BE2C (cell line): ENCODE measurements around the gene COX4I2.

ENCODE experiments used
- DNase-seq: peaks from one replicate; pipeline ENCODE4 v3.0.0-alpha.2; 2020
- H3K27me3 ChIP-seq: fragments of 250-450 bp; sonication (Bioruptor Pico); 2 replicates; pipeline ENCODE4 v1.5.1; 2020; ENCODE audit warnings: mild to moderate bottlenecking
- H3K36me3 ChIP-seq: fragments of 250-450 bp; sonication (Bioruptor Pico); 2 replicates; pipeline ENCODE4 v1.5.1; 2020; ENCODE audit warnings: mild to moderate bottlenecking
- H3K4me1 ChIP-seq: fragments of 250-450 bp; sonication (Bioruptor Pico); 2 replicates; pipeline ENCODE4 v1.5.1; 2020
- H3K4me3 ChIP-seq: 2 replicates; pipeline ENCODE4 v1.5.1; 2011; ENCODE audit warnings: low read depth, low read length
- H3K9me3 ChIP-seq: fragments of 250-450 bp; sonication (Bioruptor Pico); 2 replicates; pipeline ENCODE4 v1.5.1; 2020
- TF ChIP-seq, protein P1 (sequence below): IDR thresholded peaks from 2 replicates; pipeline ENCODE4 v1.5.1; 2012; ENCODE audit warnings: mild to moderate bottlenecking, low read depth, low read length

COX4I2 gene

DNA sequence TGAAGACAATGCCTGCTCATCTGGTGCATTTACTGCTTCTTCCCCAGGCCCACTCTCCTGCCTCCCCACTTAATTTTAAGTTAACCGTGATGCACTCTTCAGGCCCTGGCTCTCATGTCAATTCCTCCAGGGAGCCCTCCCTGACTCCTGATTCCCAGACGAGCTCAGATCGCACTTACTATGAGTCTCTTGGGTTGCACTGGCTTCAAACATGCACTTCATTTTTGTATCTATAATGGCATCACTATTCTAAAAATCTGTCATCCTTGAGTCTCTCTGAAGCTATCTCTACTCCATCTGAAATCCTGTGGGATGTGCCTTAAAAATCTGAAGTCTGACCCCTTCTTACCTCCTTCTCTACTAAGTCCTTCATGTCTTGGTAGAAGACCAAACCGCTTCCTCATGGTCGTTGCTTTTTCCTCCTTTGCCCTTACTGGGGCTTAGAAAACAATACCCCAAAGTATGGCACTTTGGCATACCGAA lies 24.7 kb downstream of the COX4I2 start:
- no peak overlapping the region for H3K4me3 ChIP-seq

DNA sequence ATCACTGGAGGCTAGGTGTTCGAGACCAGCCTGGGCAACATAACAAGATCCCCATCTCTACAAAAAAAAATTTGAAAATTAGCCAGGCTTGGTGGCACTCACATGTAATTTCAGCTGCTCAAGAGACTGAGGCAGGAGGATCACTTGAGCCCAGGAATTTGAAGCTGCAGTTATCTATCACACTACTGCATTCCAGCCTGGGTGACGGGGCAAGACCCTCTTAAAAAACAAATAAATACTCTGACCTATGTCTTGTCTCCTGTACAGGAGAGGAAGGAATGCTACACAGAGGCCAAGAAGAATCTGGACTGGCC lies 25.8 kb downstream of the COX4I2 start:
- H3K4me3 ChIP-seq, result no peak overlapping the region
- no peaks in the 10 kb centered on the region; the same call in 1 of the 2 replicates for H3K36me3 ChIP-seq
- DNase-seq, result no peak
- no peaks in the 10 kb centered on the region for H3K9me3 ChIP-seq
- H3K4me1 ChIP-seq, result no peaks in the 10 kb centered on the region
- H3K27me3 ChIP-seq, result no peaks in the 10 kb centered on the region
- TF ChIP-seq, protein P1, sequence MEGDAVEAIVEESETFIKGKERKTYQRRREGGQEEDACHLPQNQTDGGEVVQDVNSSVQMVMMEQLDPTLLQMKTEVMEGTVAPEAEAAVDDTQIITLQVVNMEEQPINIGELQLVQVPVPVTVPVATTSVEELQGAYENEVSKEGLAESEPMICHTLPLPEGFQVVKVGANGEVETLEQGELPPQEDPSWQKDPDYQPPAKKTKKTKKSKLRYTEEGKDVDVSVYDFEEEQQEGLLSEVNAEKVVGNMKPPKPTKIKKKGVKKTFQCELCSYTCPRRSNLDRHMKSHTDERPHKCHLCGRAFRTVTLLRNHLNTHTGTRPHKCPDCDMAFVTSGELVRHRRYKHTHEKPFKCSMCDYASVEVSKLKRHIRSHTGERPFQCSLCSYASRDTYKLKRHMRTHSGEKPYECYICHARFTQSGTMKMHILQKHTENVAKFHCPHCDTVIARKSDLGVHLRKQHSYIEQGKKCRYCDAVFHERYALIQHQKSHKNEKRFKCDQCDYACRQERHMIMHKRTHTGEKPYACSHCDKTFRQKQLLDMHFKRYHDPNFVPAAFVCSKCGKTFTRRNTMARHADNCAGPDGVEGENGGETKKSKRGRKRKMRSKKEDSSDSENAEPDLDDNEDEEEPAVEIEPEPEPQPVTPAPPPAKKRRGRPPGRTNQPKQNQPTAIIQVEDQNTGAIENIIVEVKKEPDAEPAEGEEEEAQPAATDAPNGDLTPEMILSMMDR, result no peak

More for the DNA sequence above, 24.7 kb downstream of the COX4I2 start:
- Histone ChIP-seq H3K4me1 (no peaks in the 10 kb centered on the region), H3K27me3 (no peaks in the 10 kb centered on the region), H3K36me3 (no peaks in the 10 kb centered on the region; the same call in 1 of the 2 replicates), H3K9me3 (no peaks in the 10 kb centered on the region)
- no peak for DNase-seq
- TF ChIP-seq, protein P1, result no peak

DNA sequence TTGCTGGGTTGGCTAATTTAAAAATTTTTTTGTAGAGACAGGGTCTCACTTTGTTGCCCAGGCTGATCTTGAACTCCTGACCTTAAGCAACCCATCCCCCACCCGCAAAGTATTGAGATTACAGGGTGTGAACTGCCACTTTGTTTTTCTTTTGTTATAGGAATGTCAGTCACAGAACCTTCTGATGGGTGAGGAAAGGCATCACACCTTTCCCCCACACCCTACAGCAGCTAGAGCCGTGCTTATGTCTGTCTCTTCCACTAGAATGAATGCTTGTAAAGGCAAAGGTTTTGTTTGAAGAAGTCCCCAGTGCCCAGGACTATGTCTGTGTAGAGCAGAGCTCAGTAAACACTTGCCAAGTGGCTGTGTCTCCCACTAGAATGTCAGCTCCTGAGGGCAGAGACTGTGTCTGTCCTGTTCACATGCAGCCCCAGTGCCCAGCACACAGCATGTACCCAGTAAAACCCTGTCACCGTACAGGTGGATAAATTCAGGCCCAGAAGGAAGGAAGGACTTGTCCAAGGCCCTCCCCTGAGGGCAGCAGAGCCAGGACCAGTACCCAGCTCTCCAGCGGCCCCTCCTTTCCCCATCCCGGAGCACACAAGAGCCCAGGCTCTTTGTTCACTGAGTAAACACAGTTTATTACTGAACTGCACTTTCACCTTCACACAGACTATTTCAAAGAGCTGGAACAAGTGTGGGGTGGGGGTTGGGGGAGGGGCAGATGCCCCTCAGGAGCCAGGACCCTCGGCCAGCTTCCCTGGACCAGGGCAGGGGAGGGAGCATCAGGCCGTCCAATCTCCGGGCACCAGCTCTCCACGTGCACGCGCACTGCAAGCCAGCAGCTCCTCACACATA lies 26.4 kb downstream of the COX4I2 start:
- Histone ChIP-seq H3K4me3 (no peak overlapping the region), H3K9me3 (no peaks in the 10 kb centered on the region), H3K4me1 (no peaks in the 10 kb centered on the region), H3K27me3 (no peaks in the 10 kb centered on the region), H3K36me3 (no peaks in the 10 kb centered on the region; the same call in 1 of the 2 replicates)
- DNase-seq, result no peak
- TF ChIP-seq, protein P1, result no peak

DNA sequence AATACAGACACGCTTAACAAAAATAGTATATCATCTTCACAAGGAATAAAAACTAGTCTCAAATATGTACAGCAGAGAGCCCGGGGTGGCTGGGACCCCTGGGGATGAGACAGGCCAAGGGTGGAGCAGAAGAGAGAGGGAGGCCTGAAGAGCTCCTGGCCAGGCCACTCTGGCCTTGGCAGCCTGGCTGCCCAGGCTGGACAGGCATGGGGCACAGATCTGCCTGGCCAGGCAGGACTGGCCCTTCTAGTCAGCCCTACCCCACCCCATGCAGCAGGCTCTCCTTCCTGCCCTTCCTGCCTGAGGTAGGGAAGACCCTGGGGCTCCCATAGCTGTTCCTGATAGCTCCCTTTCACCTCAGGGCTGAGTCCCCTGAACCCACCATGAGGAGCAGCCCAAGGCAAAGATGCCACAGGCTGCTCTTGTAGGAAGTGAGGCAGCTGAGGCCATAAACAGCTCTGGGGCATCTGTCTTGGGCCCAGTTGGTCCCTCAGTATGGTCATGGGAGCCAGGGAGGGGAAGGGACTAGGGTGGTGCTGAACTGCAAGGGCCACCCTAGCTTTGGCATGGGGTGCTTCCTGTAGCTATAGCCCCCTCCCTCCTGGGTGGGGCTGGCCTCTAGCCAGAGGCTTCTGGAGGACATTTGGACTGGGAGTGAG lies 27.1 kb downstream of the COX4I2 start:
- Histone ChIP-seq H3K36me3 (no peaks in the 10 kb centered on the region; the same call in 1 of the 2 replicates), H3K9me3 (no peaks in the 10 kb centered on the region), H3K4me3 (no peak overlapping the region), H3K27me3 (no peaks in the 10 kb centered on the region), H3K4me1 (no peaks in the 10 kb centered on the region)
- DNase-seq, result no peak
- TF ChIP-seq, protein P1, result no peak

DNA sequence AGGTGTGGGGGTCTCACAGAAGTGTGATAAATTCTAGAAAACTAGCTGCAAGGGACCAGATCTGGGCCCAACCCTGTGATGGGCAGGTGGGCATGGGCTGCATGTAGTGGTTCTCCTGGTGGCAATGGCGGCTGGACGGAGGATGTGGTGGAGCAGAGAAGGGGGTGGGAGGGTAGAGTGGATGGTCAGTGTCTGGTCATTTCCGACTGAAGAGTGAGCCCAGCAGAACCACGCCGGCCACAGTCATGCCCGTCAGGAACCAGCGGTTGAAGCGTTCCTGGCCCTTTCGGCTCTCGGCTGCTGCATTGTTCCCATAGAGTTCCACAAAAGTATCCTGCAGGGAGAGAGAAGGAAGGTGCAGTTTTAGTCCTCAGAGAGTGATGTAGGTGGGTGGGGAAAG lies 28.0 kb downstream of the COX4I2 start:
- H3K36me3 ChIP-seq, result no peaks in the 10 kb centered on the region; the same call in 1 of the 2 replicates
- DNase-seq, result no peak
- H3K9me3 ChIP-seq, result no peaks in the 10 kb centered on the region
- H3K4me1 ChIP-seq, result no peaks in the 10 kb centered on the region; the same call in 1 of the 2 replicates
- TF ChIP-seq, protein P1, result no peak
- no peak overlapping the region for H3K4me3 ChIP-seq
- no peaks in the 10 kb centered on the region for H3K27me3 ChIP-seq
